Parathyroid adenoma (tissue), 2 donors: ENCODE data around the gene BFSP2.

Experiments used
- H2AFZ ChIP-seq: fragments of 300-600 bp; sonication (generic); one replicate; pipeline ENCODE4 v1.7.0; 2017; ENCODE audit warnings: antibody characterized with exemption, mild to moderate bottlenecking
- H3K27ac ChIP-seq: fragments of 300-600 bp; sonication (generic); one replicate; pipeline ENCODE4 v1.7.0; 2017
- H3K27me3 ChIP-seq: fragments of 300-600 bp; sonication (generic); one replicate; pipeline ENCODE4 v1.7.0; 2017; ENCODE audit warnings: low read length; ENCODE audit not compliant: control insufficient read depth, insufficient read depth
- H3K36me3 ChIP-seq: fragments of 300-600 bp; sonication (generic); one replicate; pipeline ENCODE4 v1.7.0; 2017; ENCODE audit warnings: low read length; ENCODE audit not compliant: control insufficient read depth, insufficient read depth
- H3K4me1 ChIP-seq: fragments of 300-600 bp; sonication (generic); one replicate; pipeline ENCODE4 v1.7.0; 2017; ENCODE audit warnings: control low read depth
- H3K4me2 ChIP-seq: fragments of 300-600 bp; sonication (generic); one replicate; pipeline ENCODE4 v1.7.0; 2017; ENCODE audit warnings: low read length
- H3K4me3 ChIP-seq: fragments of 300-600 bp; sonication (generic); one replicate; pipeline ENCODE4 v1.7.0; 2017; ENCODE audit warnings: low read depth, low read length
- H3K79me2 ChIP-seq: fragments of 300-600 bp; sonication (generic); one replicate; pipeline ENCODE4 v1.7.0; 2017; ENCODE audit warnings: control low read depth
- H3K9ac ChIP-seq: fragments of 300-600 bp; sonication (generic); one replicate; pipeline ENCODE4 v1.7.0; 2017; ENCODE audit warnings: mild to moderate bottlenecking
- H3K9me3 ChIP-seq: fragments of 300-600 bp; sonication (generic); one replicate; pipeline ENCODE4 v1.7.0; 2017; ENCODE audit warnings: low read length; ENCODE audit not compliant: control insufficient read depth
- CTCF ChIP-seq: fragments of 300-600 bp; sonication (generic); IDR thresholded peaks from one replicate; pipeline ENCODE4 v1.7.0; 2017; ENCODE audit warnings: antibody characterized with exemption, mild to moderate bottlenecking
- donor health status: primary hyperparathyroidism.

BFSP2 gene

GRCh38 chr3:133404920-133405319 is 5.1 kb downstream of the BFSP2 start:
- no peaks in the 10 kb centered on the region for H3K4me1 ChIP-seq
- no peak overlapping the region for H3K9ac ChIP-seq
- no peaks in the 10 kb centered on the region for H3K36me3 ChIP-seq
- H3K9me3 ChIP-seq = no peaks in the 10 kb centered on the region
- no peak overlapping the region for H3K4me2 ChIP-seq
- no peak overlapping the region for H3K27ac ChIP-seq
- H3K79me2 ChIP-seq = no peaks in the 10 kb centered on the region
- no peaks in the 10 kb centered on the region for H3K27me3 ChIP-seq
- no peak overlapping the region for H2AFZ ChIP-seq
- no peak overlapping the region for H3K4me3 ChIP-seq
- no peak for TF ChIP-seq CTCF

GRCh38 chr3:133408366-133408765 is 8.5 kb downstream of the BFSP2 start:
- no peak for TF ChIP-seq CTCF
- H3K9me3 ChIP-seq = no peaks in the 10 kb centered on the region
- H3K4me1 ChIP-seq = peaks cover 2% of the 10 kb centered on the region
- H3K27me3 ChIP-seq = no peaks in the 10 kb centered on the region
- H2AFZ ChIP-seq = no peak overlapping the region
- no peaks in the 10 kb centered on the region for H3K79me2 ChIP-seq
- no peaks in the 10 kb centered on the region for H3K36me3 ChIP-seq
- no peak overlapping the region for H3K4me3 ChIP-seq
- no peak overlapping the region for H3K4me2 ChIP-seq
- no peak overlapping the region for H3K27ac ChIP-seq
- no peak overlapping the region for H3K9ac ChIP-seq

GRCh38 chr3:133408961-133409360 is 9.1 kb downstream of the BFSP2 start:
- H3K4me3 ChIP-seq = no peak overlapping the region
- H3K4me2 ChIP-seq = no peak overlapping the region
- peaks cover 3% of the 10 kb centered on the region for H3K4me1 ChIP-seq
- H3K9ac ChIP-seq = no peak overlapping the region
- no peaks in the 10 kb centered on the region for H3K36me3 ChIP-seq
- H3K27ac ChIP-seq = no peak overlapping the region
- H3K9me3 ChIP-seq = no peaks in the 10 kb centered on the region
- no peaks in the 10 kb centered on the region for H3K79me2 ChIP-seq
- TF ChIP-seq CTCF = no peak
- no peaks in the 10 kb centered on the region for H3K27me3 ChIP-seq
- no peak overlapping the region for H2AFZ ChIP-seq

GRCh38 chr3:133410191-133410892 is 10.5 kb downstream of the BFSP2 start:
- no peaks in the 10 kb centered on the region for H3K79me2 ChIP-seq
- H2AFZ ChIP-seq = no peak overlapping the region
- no peaks in the 10 kb centered on the region for H3K27me3 ChIP-seq
- H3K4me2 ChIP-seq = no peak overlapping the region
- H3K9me3 ChIP-seq = no peaks in the 10 kb centered on the region
- no peak overlapping the region for H3K27ac ChIP-seq
- H3K4me3 ChIP-seq = no peak overlapping the region
- H3K9ac ChIP-seq = no peak overlapping the region
- no peak for TF ChIP-seq CTCF
- no peaks in the 10 kb centered on the region for H3K36me3 ChIP-seq
- peaks cover 3% of the 10 kb centered on the region for H3K4me1 ChIP-seq
